ENCODE data around the gene MMP11. TPM values are rescaled to one million over a fixed set of nuclear protein-coding genes. Genes with fewer than 3 reads are reported as not detected.

MMP11 gene
- total and polyA plus RNA-seq, 2 of the 13 experiments (the other 11 are each of a cell fraction or from before 2014, with no cell fraction given): 8.9 to 28.6 TPM

DNA sequence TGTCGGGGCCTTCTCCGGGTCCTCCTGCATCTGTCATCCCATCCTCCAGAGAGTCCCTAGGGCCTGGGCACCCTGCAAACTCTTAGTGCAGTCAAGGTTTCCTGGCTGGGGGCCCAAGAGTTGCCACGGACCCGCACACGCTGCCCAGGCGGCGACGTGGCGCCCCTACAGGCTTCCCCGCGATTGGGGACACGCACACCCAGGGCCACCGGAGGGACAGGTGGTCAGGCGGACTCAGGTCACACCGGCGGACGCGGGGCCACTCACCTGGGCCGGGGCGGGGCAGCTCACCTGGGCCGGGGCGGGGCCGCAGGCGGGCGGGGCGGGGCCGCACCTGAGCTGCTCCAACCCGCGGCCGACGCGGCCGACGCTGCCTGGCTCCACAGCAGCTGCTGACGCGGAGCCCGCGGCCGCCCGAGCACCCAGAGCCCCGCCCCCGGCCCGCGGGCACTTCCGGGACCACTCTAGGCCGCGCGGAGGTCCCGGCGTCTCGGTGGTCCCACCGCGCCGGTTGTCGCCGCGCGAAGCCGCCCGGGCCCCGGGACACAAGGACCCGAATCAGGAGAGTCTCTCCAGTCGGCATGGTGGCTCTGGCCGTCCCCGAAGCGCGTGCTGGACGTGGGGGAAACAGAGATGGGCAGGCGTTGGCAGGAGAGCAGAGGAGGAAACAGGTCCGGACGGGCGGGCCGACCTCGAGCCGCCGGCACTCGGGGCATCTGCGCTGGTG lies 21.8 kb upstream of the MMP11 start, which contains the start of gene ZNF70 (continued):
- TF ChIP-seq, protein P1, sequence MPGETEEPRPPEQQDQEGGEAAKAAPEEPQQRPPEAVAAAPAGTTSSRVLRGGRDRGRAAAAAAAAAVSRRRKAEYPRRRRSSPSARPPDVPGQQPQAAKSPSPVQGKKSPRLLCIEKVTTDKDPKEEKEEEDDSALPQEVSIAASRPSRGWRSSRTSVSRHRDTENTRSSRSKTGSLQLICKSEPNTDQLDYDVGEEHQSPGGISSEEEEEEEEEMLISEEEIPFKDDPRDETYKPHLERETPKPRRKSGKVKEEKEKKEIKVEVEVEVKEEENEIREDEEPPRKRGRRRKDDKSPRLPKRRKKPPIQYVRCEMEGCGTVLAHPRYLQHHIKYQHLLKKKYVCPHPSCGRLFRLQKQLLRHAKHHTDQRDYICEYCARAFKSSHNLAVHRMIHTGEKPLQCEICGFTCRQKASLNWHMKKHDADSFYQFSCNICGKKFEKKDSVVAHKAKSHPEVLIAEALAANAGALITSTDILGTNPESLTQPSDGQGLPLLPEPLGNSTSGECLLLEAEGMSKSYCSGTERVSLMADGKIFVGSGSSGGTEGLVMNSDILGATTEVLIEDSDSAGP (CRISPR knock-in tag; IDR thresholded peaks at IDR 0.05; ENCODE audit: borderline replicate concordance): peak; percentile 73; the same call in 1 of the 2 replicates
- TF ChIP-seq NFIB (CRISPR knock-in tag; IDR thresholded peaks at IDR 0.05; ENCODE audit: borderline replicate concordance) (no peak), TEF (CRISPR knock-in tag; IDR thresholded peaks at IDR 0.05) (no peak), SP2 (CRISPR knock-in tag; IDR thresholded peaks at IDR 0.05) (peak; percentile 67), TBP (CRISPR knock-in tag; IDR thresholded peaks at IDR 0.05) (no peak), ZBTB42 (CRISPR knock-in tag; IDR thresholded peaks at IDR 0.05) (no peak), NFYB (CRISPR knock-in tag; IDR thresholded peaks at IDR 0.05) (no peak), KDM3A (CRISPR knock-in tag; IDR thresholded peaks at IDR 0.05; ENCODE audit: low read depth) (no peak; the same call in 1 of the 2 replicates), HMG20A (CRISPR knock-in tag; IDR thresholded peaks at IDR 0.05; ENCODE audit: borderline replicate concordance) (no peak), HIVEP1 (CRISPR knock-in tag; IDR thresholded peaks at IDR 0.05) (no peak), GATAD2A (CRISPR knock-in tag; IDR thresholded peaks at IDR 0.05) (no peak), TCF7L2 (IDR thresholded peaks at IDR 0.05; ENCODE audit: low read depth, low read length) (no peak), HMGA1 (CRISPR knock-in tag; conservative IDR thresholded peaks at IDR 0.05) (no peak), GABPB1 (CRISPR knock-in tag; IDR thresholded peaks at IDR 0.05) (peak; percentile 92), ZNF674 (CRISPR knock-in tag; IDR thresholded peaks at IDR 0.05; ENCODE audit: low read depth) (no peak), ZNF780A (CRISPR knock-in tag; IDR thresholded peaks at IDR 0.05) (no peak), MIER2 (CRISPR knock-in tag; IDR thresholded peaks at IDR 0.05) (no peak), ZSCAN25 (CRISPR knock-in tag; IDR thresholded peaks at IDR 0.05) (no peak), ZNF367 (CRISPR knock-in tag; IDR thresholded peaks at IDR 0.05; ENCODE audit: borderline replicate concordance) (no peak), ZNF672 (CRISPR knock-in tag; IDR thresholded peaks at IDR 0.05) (no peak), NAIF1 (CRISPR knock-in tag; IDR thresholded peaks at IDR 0.05; ENCODE audit: borderline replicate concordance) (no peak), ZNF124 (CRISPR knock-in tag; IDR thresholded peaks at IDR 0.05) (no peak), PHF8 (CRISPR knock-in tag; IDR thresholded peaks at IDR 0.05) (peak; percentile 81), REXO4 (CRISPR knock-in tag; IDR thresholded peaks at IDR 0.05; ENCODE audit: borderline replicate concordance) (no peak)
- TF ChIP-seq, protein P2, sequence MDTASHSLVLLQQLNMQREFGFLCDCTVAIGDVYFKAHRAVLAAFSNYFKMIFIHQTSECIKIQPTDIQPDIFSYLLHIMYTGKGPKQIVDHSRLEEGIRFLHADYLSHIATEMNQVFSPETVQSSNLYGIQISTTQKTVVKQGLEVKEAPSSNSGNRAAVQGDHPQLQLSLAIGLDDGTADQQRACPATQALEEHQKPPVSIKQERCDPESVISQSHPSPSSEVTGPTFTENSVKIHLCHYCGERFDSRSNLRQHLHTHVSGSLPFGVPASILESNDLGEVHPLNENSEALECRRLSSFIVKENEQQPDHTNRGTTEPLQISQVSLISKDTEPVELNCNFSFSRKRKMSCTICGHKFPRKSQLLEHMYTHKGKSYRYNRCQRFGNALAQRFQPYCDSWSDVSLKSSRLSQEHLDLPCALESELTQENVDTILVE (CRISPR knock-in tag; IDR thresholded peaks at IDR 0.05): no peak
- TF ChIP-seq, protein P3, sequence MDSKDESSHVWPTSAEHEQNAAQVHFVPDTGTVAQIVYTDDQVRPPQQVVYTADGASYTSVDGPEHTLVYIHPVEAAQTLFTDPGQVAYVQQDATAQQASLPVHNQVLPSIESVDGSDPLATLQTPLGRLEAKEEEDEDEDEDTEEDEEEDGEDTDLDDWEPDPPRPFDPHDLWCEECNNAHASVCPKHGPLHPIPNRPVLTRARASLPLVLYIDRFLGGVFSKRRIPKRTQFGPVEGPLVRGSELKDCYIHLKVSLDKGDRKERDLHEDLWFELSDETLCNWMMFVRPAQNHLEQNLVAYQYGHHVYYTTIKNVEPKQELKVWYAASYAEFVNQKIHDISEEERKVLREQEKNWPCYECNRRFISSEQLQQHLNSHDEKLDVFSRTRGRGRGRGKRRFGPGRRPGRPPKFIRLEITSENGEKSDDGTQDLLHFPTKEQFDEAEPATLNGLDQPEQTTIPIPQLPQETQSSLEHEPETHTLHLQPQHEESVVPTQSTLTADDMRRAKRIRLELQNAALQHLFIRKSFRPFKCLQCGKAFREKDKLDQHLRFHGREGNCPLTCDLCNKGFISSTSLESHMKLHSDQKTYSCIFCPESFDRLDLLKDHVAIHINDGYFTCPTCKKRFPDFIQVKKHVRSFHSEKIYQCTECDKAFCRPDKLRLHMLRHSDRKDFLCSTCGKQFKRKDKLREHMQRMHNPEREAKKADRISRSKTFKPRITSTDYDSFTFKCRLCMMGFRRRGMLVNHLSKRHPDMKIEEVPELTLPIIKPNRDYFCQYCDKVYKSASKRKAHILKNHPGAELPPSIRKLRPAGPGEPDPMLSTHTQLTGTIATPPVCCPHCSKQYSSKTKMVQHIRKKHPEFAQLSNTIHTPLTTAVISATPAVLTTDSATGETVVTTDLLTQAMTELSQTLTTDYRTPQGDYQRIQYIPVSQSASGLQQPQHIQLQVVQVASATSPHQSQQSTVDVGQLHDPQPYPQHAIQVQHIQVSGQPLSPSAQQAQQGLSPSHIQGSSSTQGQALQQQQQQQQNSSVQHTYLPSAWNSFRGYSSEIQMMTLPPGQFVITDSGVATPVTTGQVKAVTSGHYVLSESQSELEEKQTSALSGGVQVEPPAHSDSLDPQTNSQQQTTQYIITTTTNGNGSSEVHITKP (CRISPR knock-in tag; IDR thresholded peaks at IDR 0.05; ENCODE audit: low read depth): no peak
